GM19240 (cell line): Measurements from ENCODE around the gene LPAR3.
A peak's percentile ranks its signal among the peaks of the same experiment; 100 is the strongest.

Experiments used
- DNase-seq: peaks from one replicate; pipeline ENCODE4 v3.0.0; 2011; ENCODE audit warnings: low spot score; ENCODE audit not compliant: insufficient read length

LPAR3 gene

DNA sequence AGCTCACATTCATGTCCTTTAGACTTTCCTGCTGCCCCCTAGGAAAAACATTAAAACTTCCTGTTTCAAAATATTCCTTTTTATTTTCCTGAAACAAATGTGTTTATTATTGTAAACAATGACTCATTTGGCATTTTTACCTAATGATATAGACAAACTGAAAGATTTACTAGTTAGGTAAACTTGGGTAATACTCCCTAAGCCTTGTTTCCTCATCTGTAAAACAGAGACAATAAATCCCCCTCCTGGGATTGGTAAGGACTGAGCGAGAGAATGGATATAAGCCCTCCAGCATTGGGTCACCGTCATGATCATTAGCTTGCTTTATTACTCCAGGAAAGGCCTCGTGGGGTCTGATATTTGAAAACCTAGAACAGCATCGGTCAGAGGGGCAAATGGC lies 59.8 kb downstream of the LPAR3 start:
- DNase-seq, result no peak

DNA sequence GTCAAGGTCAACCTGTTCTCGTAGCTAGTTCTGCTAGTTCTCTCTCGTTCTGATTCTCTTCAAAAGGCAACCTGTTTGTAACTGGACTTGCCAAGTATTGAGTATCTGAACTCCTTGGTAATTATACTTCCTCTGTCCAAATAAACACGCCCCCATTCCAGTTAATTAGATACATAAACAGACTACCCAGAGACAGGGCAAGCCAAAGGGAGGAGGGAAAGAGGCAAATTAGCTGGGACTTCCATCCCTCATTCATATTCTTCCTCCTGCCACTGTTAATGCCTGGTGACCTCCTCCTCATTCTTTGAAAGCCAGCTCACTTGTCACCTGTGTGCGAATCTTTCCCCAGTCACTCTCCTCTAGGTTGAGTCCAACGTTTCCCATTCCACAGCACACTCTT lies 62.9 kb downstream of the LPAR3 start:
- DNase-seq, result no peak

DNA sequence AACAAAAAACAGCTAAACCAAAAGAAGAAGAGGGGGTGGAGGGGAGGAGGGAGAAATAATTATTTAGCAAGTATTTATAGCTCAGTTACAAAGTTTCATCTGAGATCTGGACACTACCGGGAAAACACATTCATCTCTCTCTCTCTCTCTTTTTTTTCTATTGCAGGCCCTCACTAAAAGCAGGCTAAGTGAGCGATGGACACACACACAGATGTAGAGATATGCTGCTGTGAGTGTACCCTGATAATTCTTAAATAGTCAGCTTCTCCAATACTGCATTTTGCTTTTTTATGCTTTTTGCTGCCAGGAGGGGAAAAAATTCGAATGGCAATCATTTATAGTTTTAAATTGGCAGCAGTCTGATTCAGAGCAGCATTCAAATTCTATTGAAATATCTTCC lies 65.0 kb downstream of the LPAR3 start:
- no peak for DNase-seq

DNA sequence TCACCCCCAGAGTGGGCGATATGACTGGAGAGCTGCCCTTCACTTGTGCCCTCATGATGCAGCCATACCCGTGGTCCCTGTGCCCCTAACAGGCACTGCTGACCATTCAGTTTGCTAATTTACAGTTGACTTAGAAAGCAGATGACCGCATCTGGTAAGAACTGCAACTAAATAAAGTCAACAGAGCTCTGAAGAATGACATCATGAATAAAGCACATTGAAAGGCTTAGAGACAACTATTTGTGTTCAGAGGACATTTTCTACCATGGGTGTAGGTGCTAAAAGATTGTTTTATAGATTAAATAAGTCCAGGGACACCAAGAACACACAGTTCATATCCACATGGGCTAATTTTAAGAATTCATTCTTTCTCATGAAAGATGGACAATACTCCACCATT lies 65.5 kb downstream of the LPAR3 start:
- DNase-seq, result no peak

DNA sequence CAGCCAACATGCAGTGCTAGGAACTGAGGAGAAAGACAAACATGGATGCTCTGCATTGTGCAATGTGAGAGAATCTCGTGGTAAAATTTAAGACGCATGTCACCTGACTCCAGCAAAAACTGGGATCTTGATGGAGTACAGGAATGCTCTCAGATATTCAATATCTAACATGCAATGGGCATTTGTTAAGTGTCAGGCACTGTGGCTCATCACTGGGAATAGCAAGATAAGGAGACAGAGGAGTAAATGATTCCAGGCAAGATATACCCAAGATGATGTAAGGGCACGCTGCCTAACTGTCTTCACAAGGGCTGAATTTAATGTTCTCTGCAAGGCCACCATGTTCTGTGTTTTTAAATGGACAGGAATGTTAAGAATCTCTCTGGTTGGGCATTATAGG lies 67.8 kb downstream of the LPAR3 start:
- no peak for DNase-seq

DNA sequence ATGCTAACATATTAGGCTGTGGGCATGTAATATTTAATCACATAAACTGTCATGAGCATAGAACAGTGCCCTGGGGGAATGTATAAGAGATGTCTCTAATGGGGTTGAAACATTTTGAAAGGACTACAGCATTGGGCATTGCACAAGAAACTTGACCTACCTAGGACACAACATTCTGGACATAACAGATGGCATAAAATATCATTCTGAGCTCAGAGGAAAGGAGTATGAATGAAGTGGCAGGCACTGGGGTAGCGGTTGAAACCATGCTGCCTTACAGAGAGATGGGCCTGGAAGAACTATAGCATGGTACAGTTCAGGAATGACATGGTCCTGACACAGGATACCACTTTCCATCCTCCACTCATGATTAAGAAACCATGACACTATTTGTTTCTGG lies 69.0 kb downstream of the LPAR3 start:
- no peak for DNase-seq

DNA sequence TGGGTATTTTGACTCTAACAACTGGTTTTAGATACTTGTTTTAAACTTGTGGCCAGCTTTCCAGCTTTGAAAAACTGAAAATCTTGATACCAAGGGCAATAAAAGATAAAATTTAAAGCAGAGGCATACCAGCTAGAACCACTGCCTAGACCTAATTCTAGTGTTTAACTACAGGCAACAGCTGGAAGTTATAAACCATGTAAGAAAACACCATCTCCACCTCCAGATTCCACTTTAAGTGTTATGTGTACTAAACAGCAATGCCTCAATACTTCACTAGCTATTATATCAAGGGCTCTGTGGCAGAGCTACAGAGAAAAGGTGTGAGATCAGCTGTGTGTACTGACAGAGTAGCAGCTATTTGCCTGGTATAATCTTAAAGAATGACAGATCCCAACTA lies 69.5 kb downstream of the LPAR3 start:
- no peak for DNase-seq

DNA sequence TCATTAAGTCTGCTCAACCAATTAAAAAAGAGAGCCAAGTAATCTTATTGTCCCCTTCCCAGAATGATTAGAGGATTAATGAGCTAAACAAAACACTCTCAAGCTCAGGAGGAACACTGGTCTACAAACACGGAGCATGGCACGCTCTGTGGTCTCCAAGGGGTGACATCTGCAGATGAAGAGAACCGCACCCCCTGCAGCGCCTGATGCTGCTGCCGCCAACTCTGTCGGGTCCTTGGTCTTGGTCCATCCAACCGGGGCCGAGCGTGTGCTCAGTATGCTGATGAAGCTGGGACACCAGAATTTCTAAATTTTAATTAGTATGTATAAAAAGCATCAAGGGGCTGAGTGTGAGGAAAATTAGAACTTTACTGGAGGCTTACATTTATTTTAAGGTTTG lies 82.7 kb downstream of the LPAR3 start:
- DNase-seq, result no peak

DNA sequence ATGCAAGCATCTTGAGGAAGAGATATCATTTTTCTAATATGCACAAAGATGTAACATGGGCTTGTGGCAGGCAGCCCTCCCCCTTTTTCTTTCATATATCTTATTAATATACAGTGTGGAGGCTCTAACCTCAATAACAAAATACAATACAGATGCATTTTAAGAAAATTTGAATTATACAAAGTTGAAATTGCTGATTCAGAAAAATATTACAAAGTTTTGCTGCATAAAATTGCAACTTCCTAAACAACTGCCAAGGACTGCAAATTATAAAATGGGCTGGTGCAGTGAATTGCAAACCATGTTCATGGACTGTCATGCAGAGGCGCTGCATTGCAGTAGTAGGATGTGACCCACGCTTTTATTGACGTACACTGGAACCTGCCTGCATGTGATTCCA lies 84.0 kb downstream of the LPAR3 start:
- no peak for DNase-seq

DNA sequence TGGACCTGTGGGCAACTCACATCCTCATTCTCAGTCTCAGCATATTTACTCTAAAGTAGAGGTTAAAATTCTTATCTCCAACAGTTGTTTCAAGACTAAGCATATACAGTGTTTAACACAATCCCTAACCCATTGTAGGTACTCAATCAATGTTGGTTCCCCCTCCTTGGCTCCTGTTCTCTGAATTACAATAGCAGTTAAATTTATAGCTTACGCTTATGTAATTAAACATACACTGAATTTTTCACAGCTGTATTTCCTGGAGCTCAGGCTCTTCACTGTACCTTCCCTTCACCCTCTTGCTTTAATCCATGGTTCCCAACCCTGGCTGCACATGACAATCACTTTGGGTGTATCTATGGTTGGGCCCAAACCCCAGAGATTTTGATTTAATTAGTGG lies 89.4 kb downstream of the LPAR3 start:
- no peak for DNase-seq

DNA sequence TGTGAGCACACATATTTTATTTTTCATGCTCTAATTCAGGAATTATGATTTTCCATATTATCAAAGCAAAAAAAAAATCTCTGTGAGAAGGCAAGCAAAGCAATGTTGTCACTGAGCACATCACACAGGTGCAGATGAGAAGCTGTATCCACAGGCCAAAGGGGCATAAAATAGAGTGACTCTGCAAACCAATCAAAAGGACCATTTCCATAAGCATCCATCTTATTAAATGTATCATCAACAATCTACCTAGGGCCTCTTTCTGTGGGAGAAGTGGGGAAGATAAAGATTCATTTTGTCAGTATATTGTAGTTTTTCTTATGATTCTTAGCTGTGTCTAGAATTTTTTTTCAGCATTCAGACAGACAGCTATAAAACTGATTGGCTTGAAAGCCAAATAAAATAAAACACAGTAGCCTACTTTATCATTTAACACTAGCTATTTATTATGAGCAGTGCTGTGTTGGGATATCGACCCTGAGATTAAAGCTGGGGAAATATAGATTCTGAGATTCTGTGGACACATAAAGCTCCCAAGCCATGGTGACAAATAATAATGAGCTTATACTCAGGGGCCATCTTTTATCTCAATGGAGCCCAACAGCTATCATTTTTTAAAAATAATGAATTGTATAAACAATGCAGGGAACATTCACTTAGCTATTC lies 90.3 kb downstream of the LPAR3 start:
- DNase-seq, result no peak

DNA sequence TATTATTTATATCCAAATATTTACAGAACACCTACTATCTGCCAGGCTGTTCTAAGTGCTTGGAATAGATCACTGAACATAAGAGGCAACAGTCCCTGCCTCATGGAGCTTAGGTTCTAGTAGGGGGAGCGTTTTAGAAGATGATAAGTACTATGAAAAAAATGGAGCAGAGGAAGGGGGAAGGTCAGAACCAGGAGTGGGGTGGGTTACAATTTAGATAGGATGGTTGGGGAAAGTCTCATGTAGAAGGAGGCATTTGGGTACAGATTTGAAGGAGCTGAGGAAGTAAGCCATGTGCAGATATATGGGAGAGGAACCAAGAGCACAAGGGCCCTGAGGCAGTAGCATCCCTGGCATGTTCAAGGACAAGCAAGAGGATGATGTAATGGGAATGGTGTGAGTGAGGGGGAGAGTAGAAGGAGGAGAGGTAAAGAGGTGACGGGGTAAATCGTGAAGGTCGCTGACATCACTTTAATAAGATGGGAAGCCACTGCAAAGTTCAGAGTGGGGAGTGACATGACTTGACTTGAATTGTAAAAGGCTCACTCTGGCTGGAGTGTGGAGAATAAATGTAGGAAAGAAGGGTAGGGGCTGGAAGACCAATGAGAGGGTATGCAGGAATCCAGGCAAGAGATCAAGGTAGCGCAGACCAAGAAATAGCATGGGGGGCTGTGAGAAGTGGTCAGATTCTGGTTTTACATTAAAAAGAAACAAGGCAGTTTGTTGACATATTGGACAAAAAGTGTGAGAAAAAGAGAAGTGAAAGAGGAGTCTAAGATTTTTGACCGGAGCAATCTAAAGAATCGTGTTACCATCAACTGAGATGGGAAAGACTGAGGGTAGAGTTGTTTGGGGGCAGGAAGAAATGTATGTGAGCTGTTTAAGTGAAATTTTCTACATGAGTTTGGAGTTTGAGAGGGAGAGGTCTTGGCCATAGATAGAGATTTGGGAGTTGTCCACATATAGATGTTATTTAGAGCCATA lies 92.6 kb downstream of the LPAR3 start:
- DNase-seq, result no peak

DNA sequence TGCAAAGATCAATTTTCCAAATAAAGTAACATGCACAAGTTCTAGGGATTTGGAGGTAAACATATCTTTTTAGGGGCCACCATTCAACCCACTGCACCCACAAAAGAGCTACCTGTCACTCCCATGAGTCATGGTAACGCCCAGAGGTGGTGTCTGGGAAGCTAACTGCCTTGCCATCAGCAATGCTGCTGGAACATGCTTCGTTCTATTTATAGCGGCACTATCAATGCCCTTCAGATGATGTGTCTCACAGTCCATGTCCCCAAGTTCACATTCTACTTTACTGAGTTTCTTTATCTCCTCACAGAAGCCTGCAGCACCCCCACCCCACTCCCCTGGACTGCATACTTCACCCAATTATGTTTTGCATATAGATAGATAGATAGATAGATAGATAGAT lies 95.4 kb downstream of the LPAR3 start:
- DNase-seq, result no peak

DNA sequence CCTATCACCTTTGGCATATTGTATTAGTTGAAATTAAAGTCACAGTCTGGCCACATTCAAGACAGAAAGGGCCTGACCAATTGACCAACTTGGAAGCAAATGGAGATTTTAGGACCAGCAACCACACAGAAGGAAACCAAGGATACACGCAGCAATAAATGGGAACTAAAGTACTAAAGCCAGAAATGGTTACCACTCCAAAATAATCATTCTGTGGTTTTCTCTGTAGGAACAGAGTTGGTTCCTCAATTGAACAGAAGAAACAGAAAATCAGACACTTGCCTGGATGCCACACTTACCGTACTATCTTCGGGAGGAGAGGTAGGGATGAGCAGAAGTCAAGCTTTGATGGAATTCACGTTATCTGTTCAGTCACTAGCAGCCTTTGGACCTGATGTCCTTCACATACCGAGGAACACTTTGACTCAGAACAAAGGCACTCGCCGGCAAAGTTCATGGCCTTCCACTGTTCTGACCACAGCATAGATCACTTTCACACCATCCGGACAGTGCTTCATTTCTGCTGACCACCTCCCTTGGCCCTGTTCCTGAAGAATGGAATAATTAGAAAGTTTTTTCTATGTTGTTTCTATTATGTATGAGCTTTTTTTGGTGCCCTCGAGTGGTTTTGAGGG lies 96.9 kb downstream of the LPAR3 start:
- no peak for DNase-seq

DNA sequence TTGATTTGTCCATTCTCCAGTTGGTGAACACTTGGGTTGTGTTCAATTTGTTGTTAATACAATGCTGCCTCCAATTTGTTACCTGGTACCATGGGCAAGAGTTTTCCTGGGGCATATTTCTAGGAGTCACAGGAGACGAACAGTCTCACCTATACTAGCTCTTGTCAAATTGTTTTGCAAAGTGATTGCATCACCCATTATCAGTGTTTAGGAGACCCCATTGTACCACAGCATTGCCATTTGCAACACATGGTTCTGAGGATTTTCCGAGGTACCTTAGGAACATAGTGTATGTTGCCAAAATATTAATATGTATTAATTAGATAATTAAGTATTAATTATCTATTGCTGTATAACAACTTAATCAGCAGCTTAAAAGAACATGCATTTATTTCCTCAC lies 97.8 kb downstream of the LPAR3 start:
- no peak for DNase-seq

DNA sequence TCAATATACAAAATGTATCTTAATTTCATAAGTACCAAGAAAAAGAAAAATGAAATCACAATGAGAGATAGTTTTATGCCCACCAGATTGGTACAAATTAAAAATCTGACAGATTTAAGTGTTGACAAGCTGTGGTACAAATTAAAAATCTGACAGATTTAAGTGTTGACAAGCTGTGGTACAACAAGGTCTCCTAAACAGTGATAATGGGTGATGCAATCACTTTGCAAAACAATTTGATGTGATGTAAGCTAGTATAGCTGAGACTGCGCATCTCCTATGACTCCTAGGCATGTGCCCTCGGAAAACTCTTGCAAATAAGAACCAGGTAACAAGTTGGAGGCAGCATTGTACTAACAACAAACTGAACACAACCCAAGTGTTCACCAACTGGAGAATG lies 100.6 kb downstream of the LPAR3 start:
- no peak for DNase-seq

DNA sequence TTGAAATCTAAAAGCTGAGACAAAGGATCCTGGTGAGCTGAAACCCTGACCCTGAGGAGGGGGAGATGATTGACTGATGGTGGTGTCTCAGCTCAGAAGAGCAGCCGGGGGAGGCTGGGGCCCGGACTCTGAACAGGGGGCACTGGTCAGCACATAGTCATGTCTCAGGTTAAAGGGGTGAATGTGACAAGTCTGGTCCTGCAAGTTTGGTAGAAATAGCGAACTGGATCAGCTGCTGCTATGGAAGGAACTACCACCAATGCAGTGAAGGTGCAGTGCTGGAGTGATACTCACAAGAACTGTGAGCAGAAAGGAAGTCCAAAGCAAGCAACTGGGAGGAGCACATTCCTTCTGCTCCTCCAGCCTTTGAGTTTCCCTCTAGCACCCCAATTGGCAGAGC lies 104.0 kb downstream of the LPAR3 start:
- no peak for DNase-seq

DNA sequence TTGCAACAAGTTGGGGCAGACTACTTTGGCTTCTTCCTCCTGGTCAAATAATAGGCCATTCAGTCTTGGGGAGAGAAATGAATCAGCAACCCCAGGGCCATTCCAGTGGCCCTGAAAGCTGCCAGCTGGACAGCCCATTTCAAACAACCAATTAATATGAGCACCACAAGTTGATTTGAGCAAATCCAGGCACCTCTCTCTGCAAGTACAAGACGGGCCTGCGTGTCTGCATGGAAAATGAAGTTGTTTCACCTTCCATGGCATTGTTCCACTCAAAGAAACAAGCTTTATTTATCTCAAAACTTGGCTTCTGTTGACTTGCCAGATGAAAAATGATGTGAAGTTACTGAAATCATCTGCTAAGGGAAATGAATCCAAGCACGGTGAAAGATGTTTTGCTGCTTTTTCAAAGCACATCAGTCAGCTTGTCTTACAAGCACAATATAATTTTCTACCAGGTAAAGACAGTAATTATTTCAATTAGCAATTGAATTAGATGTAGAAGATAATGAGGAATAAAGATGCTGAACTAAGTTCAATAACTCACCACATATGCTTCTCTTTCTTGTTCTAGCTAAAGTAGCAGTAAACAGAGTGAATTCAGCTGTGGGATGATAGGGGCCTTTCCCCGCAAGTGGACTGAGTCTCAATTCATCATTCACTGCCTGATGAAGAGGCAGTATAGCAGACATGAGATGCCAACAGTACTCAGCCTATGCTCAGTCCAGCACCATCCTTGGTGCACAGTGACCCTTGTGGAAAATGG lies 107.6 kb downstream of the LPAR3 start:
- DNase-seq, result no peak

DNA sequence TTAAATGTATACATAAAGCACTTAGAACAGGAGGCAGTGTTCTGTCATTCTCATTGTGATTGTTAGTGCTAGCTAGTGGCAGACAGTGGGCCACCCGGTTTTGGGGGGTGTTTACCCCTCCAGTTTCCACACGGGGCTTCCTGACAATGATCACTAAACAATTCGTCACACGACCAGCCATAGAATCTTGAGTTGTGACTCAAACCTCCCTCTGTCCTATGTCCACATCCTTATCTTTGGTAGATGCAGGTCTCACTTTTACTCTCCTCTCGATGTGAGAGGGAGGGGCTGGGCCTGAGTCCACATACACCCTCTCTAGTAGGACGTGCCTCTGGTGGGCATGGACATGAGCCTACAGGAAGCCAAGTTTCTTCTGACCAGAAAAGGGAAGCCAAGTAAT lies 110.1 kb downstream of the LPAR3 start:
- DNase-seq, result no peak

DNA sequence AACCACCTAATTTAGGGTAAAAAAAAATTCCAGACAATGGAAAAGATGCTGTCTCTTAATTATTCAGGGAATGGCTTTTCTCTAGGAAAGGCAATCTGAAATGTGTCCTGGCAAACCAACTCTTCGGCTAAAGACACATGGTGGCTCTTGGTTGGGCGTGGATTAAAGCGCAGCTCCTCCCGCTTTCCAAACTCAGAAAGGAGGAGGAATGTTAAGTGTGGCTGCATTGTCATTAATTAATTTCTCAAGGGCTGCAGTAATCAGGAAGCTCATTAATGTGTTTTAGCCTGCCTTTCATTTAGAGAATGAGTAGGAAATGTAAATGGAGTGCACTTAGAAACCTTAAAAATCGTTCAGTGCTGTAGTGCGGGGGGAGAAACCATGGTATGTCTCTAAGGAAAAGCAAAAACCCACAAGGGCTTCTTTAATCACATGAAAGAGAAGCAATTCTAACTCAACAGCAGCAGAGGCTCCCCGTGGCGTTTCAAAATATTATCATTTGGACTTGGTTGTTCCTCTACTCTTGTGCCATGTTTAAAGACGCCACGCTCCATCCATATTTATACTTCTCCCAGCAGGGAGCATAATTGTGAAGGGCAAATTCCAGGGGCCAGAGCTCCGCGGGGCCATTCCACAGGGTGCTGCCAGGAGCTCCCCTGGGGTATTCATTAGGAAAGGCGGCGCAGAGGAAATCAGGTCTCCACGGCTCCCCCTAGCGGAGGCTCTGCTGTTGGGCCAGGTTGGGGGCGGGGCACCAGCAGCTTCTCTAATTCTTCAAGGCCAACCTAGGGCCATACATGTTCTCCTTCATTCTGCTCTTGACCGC lies 110.8 kb downstream of the LPAR3 start:
- peak; percentile 66 for DNase-seq
